ENCODE results near the gene DPCD.

DNA sequence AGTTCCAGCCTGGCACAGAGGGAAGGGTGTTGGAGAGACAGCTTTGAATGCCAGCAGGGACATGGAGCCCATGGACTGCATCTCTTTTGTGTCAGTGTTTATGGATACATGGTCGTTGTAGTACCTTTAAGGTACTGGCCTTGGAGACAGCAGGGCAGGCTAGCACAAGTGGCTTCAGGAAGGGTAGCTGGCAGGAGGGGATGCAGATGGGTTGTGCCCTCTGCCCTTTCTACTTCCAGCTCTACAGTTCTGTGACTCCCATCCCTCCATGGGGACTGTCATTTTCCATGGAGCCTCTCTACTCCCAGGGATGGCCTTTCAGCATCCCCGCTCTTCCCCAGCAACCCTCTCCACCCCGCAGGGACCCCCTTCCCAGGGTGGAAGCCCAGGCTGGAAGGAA, 25.1 kb upstream of the DPCD start:
- TF ChIP-seq, protein P1, sequence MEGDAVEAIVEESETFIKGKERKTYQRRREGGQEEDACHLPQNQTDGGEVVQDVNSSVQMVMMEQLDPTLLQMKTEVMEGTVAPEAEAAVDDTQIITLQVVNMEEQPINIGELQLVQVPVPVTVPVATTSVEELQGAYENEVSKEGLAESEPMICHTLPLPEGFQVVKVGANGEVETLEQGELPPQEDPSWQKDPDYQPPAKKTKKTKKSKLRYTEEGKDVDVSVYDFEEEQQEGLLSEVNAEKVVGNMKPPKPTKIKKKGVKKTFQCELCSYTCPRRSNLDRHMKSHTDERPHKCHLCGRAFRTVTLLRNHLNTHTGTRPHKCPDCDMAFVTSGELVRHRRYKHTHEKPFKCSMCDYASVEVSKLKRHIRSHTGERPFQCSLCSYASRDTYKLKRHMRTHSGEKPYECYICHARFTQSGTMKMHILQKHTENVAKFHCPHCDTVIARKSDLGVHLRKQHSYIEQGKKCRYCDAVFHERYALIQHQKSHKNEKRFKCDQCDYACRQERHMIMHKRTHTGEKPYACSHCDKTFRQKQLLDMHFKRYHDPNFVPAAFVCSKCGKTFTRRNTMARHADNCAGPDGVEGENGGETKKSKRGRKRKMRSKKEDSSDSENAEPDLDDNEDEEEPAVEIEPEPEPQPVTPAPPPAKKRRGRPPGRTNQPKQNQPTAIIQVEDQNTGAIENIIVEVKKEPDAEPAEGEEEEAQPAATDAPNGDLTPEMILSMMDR (conservative IDR thresholded peaks at IDR 0.05; ENCODE audit: low read length), result no peak
- TF ChIP-seq EZH2phosphoT487 (IDR thresholded peaks at IDR 0.05; ENCODE audit: borderline replicate concordance, low read depth, low read length), result no peak

Measured in OCI-LY7 (cell line).